Subcutaneous adipose tissue (tissue), 4 donors: ENCODE results near the gene XPC. TPM values are rescaled to one million over a fixed set of nuclear protein-coding genes. Genes with fewer than 3 reads are reported as not detected.

ENCODE experiments used
- CTCF ChIP-seq: fragments of 450-650 bp; IDR thresholded peaks from one replicate; pipeline ENCODE4 v1.5.1; 2016; ENCODE audit warnings: low read depth, mild to moderate bottlenecking, control low read depth, antibody characterized with exemption, moderate library complexity
- total RNA-seq, 4 donors: library from RNA; depleted of rRNA; stranded (reverse); fragments of >200 nt; gene quantifications; one replicate each; pipeline ENCODE4 v1.1.0, GENCODE V29; 2016

The XPC gene
- total RNA-seq, 4 donors from 2014 or later = 25.4 to 70.6 (median 46.0) TPM

- no peak for TF ChIP-seq CTCF
These were observed 32.6 kb downstream of the XPC start for GRCh38 chr3:14145670-14146380.

- TF ChIP-seq CTCF = no peak
These were observed 33.2 kb downstream of the XPC start for GRCh38 chr3:14145236-14145635.

DNA sequence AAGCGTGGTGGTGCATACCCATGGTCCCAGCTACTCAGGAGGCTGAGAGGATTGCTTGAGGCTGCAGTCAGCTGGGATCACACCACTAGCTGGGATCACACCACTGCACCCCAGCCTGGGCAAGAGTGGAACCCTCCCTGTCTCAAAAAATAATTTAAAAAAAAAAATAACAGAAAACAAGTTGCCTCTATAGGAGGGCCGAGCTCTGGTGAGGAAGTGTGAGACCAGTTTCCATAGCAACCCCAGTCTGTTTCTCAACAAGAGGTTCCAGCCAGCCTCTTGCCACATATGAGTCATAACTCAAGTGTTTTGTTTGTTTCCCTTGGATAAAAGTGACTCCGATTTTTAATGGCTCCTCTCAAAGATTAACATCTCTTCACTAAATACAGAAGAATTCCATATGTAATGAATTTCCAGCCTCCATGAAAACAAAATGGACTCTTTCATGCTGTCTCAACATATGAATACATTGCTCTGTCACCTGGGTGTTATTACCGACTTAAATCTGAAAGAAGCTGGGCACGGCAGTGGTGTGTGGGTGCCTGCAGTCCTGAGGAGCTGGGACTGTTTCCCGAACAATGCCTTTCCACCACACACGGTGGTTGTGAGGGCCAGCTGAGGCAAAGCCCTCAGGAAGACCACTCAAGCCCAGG is 33.9 kb downstream of the XPC start:
- no peak for TF ChIP-seq CTCF

GRCh38 chr3:14143271-14144225 is 34.9 kb downstream of the XPC start:
- no peak for TF ChIP-seq CTCF

DNA sequence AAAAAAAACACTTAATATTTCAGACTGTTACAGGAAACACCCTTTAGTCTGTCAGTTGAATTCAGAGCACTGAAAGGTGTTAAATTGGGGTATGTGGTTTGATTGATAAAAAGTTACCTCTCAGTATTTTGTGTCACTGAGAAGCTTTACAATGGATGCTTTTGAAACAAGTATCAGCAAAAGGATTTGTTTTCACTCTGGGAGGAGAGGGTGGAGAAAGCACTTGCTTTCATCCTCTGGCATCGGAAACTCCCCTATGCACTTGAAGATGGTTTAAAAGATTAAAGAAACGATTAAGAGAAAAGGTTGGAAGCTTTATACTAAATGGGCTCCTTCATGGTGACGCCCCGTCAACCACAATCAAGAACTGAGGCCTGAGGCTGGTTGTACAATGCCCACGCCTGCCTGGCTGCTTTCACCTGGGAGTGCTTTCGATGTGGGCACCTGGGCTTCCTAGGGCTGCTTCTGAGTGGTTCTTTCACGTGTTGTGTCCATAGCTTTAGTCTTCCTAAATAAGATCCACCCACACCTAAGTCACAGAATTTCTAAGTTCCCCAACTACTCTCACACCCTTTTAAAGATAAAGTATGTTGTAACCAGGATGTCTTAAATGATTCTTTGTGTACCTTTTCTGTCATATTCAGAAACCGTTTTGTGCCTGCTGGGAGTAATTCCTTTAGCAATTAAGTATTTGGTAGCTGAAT is 35.7 kb downstream of the XPC start:
- TF ChIP-seq CTCF = no peak

DNA sequence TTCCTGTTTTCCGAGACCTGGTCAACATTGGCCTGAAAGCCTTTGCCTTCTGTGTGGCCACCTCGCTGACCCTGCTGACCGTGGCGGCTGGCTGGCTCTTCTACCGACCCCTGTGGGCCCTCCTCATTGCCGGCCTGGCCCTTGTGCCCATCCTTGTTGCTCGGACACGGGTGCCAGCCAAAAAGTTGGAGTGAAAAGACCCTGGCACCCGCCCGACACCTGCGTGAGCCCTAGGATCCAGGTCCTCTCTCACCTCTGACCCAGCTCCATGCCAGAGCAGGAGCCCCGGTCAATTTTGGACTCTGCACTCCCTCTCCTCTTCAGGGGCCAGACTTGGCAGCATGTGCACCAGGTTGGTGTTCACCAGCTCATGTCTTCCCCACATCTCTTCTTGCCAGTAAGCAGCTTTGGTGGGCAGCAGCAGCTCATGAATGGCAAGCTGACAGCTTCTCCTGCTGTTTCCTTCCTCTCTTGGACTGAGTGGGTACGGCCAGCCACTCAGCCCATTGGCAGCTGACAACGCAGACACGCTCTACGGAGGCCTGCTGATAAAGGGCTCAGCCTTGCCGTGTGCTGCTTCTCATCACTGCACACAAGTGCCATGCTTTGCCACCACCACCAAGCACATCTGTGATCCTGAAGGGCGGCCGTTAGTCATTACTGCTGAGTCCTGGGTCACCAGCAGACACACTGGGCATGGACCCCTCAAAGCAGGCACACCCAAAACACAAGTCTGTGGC is 36.6 kb downstream of the XPC start:
- TF ChIP-seq CTCF = no peak
